ENCODE results near the gene TGFBRAP1. TPM values are rescaled to one million over a fixed set of nuclear protein-coding genes. Genes with fewer than 3 reads are reported as not detected.

TGFBRAP1 gene
- total RNA-seq, 4 donors from 2014 or later, result 28.3 to 31.5 (median 29.7) TPM

GRCh38 chr2:105242286-105242993 is 87.1 kb downstream of the TGFBRAP1 start:
- WGBS, 2 donors (ENCODE audit: low coverage in 1 of 2), result 90 to 93% methylated on average over 2 to 11 of the region's 50 CpGs
- TF ChIP-seq POLR2AphosphoS5 (IDR thresholded peaks at IDR 0.05) (no peak), CTCF (IDR thresholded peaks at IDR 0.05) (no peak), POLR2A (IDR thresholded peaks at IDR 0.05) (no peak), EP300 (IDR thresholded peaks at IDR 0.05) (no peak)
- Histone ChIP-seq H3K27ac (no peak overlapping the region), H3K4me1 (peaks cover 0 to 7% (median 0%) of the 10 kb centered on the region in 3 donors), H3K36me3 (no peaks in the 10 kb centered on the region), H3K4me3 (no peak overlapping the region), H3K27me3 (peaks cover 8% of the 10 kb centered on the region), H3K9me3 (no peaks in the 10 kb centered on the region)
- no peak for ATAC-seq

- 72 to 80% methylated on average over 1 to 2 of the region's 10 CpGs for WGBS, 2 donors (ENCODE audit: low coverage in 1 of 2)
Observed at GRCh38 chr2:105241443-105241842, 88.1 kb downstream of the TGFBRAP1 start, which contains the start of gene GPR45. TSS of gene GPR45 (plus strand) at chr2:105241743. CDS start at chr2:105241859, 116 bp downstream.

GRCh38 chr2:105239924-105240323 is 89.6 kb downstream of the TGFBRAP1 start:
- ATAC-seq, result no peak
- H3K9me3 ChIP-seq, result no peaks in the 10 kb centered on the region
- WGBS, 2 donors (ENCODE audit: low coverage in 1 of 2), result 58 to 75% methylated on average over 2 of the region's 2 CpGs
- peaks cover 17% of the 10 kb centered on the region for H3K27me3 ChIP-seq
- H3K36me3 ChIP-seq, result no peaks in the 10 kb centered on the region
- TF ChIP-seq POLR2A (IDR thresholded peaks at IDR 0.05) (no peak), POLR2AphosphoS5 (IDR thresholded peaks at IDR 0.05) (no peak), EP300 (IDR thresholded peaks at IDR 0.05) (no peak), CTCF (IDR thresholded peaks at IDR 0.05) (no peak)
- no peak overlapping the region for H3K4me3 ChIP-seq
- no peak overlapping the region for H3K27ac ChIP-seq
- H3K4me1 ChIP-seq, result peaks cover 0 to 16% (median 0%) of the 10 kb centered on the region in 3 donors

More at GRCh38 chr2:105241443-105241842, 88.1 kb downstream of the TGFBRAP1 start, which contains the start of gene GPR45:
- ATAC-seq, result no peak
- no peaks in the 10 kb centered on the region for H3K9me3 ChIP-seq
- no peak within 1 kb of the TSS for H3K27ac ChIP-seq
- H3K27me3 ChIP-seq, result peaks cover 12% of the 10 kb centered on the region
- TF ChIP-seq POLR2A (IDR thresholded peaks at IDR 0.05), result no peak
- TF ChIP-seq CTCF (IDR thresholded peaks at IDR 0.05), result no peak
- H3K4me1 ChIP-seq, result peaks cover 0 to 7% (median 0%) of the 10 kb centered on the region in 3 donors
- no peaks in the 10 kb centered on the region for H3K36me3 ChIP-seq
- H3K4me3 ChIP-seq, result no peak within 1 kb of the TSS

GRCh38 chr2:105238664-105239240 is 90.8 kb downstream of the TGFBRAP1 start:
- H3K27ac ChIP-seq, result no peak overlapping the region
- H3K36me3 ChIP-seq, result no peaks in the 10 kb centered on the region
- H3K4me1 ChIP-seq, result peaks cover 0 to 16% (median 0%) of the 10 kb centered on the region in 3 donors
- 36 to 56% methylated on average over 9 to 11 of the region's 14 CpGs for WGBS, 2 donors (ENCODE audit: low coverage in 1 of 2)
- no peak overlapping the region for H3K4me3 ChIP-seq
- peaks cover 24% of the 10 kb centered on the region for H3K27me3 ChIP-seq
- TF ChIP-seq EP300 (IDR thresholded peaks at IDR 0.05) (no peak), POLR2A (IDR thresholded peaks at IDR 0.05) (no peak), CTCF (IDR thresholded peaks at IDR 0.05) (no peak), POLR2AphosphoS5 (IDR thresholded peaks at IDR 0.05) (no peak)
- ATAC-seq, result no peak
- no peaks in the 10 kb centered on the region for H3K9me3 ChIP-seq

Measured in gastroesophageal sphincter (tissue), 4 donors.